HG03442 (cell line): Measurements from ENCODE around the gene WDR19.
"Not testable (repeated sequence)": the region's sequence is repeated elsewhere in the genome, so short reads cannot be mapped to it uniquely, and the experiment has no call there.

Source experiments
- ATAC-seq: cut with Tn5 transposase; IDR thresholded peaks from one replicate; pipeline ENCODE4 v1.9.1; 2021; ENCODE audit warnings: mild to moderate bottlenecking, moderate library complexity; ENCODE audit not compliant: unreplicated experiment

WDR19 gene

DNA sequence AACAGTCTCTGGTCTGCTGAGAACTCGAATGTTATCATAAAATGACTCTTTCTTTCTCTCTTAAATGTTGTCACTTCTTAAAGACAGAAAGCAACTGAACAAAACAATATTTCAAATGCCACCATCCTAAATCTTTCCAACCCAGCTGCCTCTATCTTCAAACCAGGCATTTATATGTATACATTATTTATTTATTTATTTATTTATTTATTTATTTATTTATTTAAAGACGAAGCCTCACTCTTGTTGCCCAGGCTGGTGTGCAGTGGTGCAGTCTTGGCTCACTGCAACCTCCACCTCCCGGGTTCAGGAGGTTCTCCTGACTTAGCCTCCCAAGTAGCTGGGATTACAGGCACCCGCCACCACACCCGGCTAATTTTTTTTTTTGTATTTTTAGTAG is 110.1 kb downstream of the WDR19 start:
- not testable (repeated sequence) for ATAC-seq

GRCh38 chr4:39295784-39296183 is 113.5 kb downstream of the WDR19 start:
- no peak for ATAC-seq

DNA sequence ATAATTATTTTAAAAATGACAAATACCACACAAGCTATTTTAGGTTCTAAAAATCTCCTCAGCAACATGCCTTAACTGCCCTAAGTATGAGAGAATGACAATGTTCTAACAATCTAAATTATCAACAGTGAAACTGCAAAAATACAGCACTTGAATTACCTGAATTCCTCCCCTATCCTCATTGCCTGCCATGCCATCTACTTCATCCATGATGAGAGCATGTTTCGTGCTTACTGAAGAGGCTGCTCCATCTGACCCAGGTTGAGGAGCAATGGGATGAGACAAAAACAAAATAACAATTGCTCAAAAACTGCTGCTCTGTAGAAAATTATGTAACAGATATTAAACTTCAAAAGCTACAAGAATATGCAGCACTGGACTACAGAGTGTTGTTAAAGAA is 120.6 kb downstream of the WDR19 start:
- ATAC-seq = no peak

- ATAC-seq = no peak
Measured at GRCh38 chr4:39303871-39304270, 121.5 kb downstream of the WDR19 start.

DNA sequence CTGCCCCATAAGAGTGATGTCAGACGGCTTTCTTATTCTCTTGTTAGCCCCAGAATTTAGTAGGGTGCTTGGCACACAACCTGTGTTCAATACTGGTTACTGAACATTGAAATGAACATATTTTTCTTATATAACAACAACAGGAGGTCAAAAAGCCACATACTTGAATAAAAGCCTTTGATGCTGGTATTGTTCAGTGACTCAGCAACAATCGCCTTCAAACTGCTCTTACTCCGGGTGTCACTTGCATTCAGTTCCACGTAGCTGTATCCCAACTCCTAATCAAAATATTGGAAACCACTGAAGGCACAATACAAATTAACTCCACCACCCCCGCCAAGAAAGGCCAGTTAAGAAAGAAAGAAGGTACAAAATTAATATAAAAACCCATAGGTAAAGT is 122.3 kb downstream of the WDR19 start:
- ATAC-seq = no peak

DNA sequence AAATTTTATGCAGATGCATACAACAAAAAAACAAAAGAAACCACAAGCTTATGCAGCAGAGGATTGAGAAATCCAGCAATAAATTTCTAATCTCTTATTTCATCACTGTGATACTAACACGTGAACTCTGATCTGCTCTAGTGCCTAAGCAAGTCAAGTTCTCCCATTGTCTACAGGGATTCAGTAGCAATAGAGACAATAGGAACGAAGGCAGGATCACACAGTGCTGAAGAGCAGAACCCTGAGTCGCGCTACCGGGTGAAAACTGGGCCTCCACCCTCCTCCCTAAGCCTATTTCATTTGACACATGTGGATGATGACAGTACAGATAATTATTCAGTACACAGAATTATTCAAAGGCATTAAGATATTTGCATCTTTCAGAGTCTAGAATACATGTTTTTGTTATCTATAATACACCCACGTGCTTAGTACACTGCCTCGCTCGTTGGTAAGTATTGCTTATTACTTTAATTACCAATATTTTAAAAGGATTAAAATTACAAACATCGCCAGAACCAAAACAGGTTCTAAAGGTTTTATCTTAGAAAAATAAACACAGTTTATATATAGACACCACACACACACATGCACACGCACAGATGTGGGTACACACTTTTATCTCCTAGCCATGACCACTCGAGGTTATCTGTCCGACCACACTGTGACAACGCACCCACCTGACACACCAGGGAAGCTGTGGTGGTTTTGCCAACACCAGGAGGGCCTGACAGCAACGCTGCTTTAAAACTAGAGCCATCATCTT is 123.8 kb downstream of the WDR19 start:
- ATAC-seq = no peak

DNA sequence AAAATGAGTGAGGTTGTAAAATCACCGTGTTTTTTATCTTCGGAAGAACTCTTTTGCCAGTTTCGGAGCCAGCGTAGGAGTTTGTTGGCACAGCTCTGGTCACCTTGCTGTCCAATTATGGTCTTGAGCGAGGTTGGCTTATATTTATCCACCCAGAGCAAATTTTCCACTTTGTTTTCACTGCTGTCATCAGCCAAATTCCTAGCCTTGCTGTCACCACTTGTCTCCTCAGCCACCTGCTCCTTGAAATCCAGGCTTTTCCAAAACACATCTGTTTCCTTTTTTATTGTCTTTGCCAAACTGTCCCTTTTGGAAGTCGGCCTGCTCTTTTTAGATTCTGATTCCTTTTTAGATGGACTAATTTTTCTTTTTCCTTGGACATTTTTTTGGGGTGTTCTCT is 126.3 kb downstream of the WDR19 start:
- no peak for ATAC-seq

GRCh38 chr4:39312816-39313215 is 130.5 kb downstream of the WDR19 start:
- ATAC-seq = no peak

- ATAC-seq = no peak
Measured at GRCh38 chr4:39319676-39320075, 137.3 kb downstream of the WDR19 start.

DNA sequence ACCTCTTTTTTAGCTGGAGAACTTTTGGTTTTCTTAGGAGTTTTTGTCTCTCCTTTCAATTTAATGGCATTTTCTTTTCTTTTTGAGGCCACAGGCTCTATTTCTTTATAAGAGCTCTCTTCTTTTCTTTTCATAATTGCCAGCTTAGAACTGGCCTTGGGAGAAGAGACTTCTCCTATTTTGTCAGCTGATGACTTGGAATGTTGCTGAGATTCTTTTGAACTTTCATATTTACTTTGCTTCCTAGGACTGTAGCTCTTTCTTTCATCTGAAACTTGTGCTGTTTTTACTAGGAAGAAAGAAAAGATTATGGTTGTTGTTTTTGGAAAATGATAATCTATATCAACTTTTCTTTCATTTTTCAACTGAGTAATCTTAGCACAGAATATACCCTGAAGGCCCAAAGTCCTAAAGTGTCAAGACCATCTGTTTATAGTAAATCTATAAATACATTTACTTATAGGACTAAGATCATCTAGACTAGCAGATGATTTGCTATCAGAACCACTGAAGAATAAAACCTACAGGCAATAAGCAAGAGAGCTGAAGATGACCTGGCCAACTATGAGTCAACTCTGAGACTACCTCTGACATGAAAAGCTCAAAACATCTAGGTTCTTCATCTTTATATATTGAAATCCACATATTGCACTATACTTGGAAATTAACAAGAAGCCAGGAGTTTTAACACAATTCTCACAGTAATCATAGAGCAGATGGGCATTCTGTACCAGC is 138.2 kb downstream of the WDR19 start:
- no peak for ATAC-seq

DNA sequence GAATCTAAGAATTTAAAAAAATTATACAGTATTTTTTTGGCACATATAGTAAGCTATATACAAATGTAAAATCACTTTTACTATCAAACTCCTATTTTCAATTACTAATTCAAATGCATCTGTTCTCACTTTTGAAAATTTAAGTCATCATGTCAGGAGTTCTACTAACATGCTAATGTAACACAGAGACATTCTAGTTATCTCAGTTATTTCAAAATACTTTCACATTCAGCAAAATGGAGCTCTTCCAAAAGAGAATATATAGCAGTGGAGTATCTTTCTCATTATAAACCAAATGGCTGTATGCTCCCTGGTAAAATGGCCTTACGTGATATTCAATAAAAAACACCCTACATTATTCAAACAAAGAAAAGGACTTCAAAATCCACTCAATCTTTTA is 141.5 kb downstream of the WDR19 start:
- no peak for ATAC-seq

DNA sequence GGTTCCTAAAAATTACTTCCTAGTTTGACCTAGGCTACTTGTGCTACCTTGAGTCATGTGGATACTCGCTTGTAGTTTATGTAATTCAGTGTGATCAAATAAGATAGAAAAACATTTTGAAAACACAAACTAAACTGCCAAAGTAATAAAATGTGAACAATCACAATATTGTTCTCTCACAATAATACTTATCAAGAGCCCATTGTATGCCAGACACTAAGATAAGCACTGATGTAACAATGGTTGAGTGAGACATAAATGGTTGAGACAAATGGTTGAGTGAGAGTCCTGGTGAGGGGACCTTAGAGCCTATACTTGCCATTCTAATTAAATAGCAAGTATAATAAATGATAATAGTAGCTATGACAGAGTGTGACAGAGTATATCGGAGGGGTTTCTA is 142.1 kb downstream of the WDR19 start:
- ATAC-seq = no peak

GRCh38 chr4:39324897-39325613 is 142.7 kb downstream of the WDR19 start:
- no peak for ATAC-seq

- ATAC-seq = no peak
Measured at GRCh38 chr4:39326468-39326977, 144.2 kb downstream of the WDR19 start.

- no peak for ATAC-seq
Measured at GRCh38 chr4:39330353-39330752, 148.0 kb downstream of the WDR19 start.

GRCh38 chr4:39331191-39331590 is 148.9 kb downstream of the WDR19 start:
- no peak for ATAC-seq
